ENCODE results near the gene TPP1.

The TPP1 gene

GRCh38 chr11:6565988-6566703 is 53.1 kb downstream of the TPP1 start:
- no peak for DNase-seq (ENCODE audit: low spot score in 2 of 2)
- Mint-ChIP-seq H3K4me1 (peaks cover 5% of the 10 kb centered on the region), H3K4me3 (no peak overlapping the region), H3K9me3 (no peaks in the 10 kb centered on the region), H3K27ac (ENCODE audit: low read depth) (no peak overlapping the region), H3K27me3 (no peaks in the 10 kb centered on the region), H3K36me3 (ENCODE audit: insufficient read depth) (peaks cover 8% of the 10 kb centered on the region)
- no peak for ATAC-seq (replicated peaks; ENCODE audit: extremely low read depth, poor library complexity, severe bottlenecking)

DNA sequence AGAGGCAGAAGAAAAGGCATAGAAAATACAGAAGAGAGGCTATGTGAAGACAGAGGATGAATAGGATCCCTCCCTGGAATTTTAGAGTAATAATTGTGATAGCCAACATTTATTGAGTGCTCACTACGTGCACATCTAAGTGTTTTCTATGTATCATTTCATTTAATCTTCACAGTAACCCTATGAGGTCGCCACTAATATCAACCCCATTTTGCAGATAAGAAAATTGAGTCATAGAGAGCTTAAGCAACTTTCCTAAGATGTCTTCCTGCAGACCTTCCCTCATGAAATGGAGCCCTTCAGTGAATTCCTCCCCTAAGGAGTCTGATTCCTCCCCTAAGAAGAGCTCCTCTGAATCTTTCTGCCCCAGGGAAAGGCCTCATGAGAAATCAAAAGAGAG is 53.9 kb downstream of the TPP1 start:
- ATAC-seq (replicated peaks; ENCODE audit: extremely low read depth, poor library complexity, severe bottlenecking): no peak
- Mint-ChIP-seq H3K36me3 (ENCODE audit: insufficient read depth) (peaks cover 8% of the 10 kb centered on the region), H3K27me3 (no peaks in the 10 kb centered on the region), H3K4me3 (no peak overlapping the region), H3K9me3 (no peaks in the 10 kb centered on the region), H3K27ac (ENCODE audit: low read depth) (no peak overlapping the region), H3K4me1 (peaks cover 5% of the 10 kb centered on the region)
- no peak for DNase-seq (ENCODE audit: low spot score in 2 of 2)

GRCh38 chr11:6563667-6564066 is 55.6 kb downstream of the TPP1 start:
- Mint-ChIP-seq H3K27me3 (no peaks in the 10 kb centered on the region), H3K27ac (ENCODE audit: low read depth) (no peak overlapping the region), H3K4me1 (no peaks in the 10 kb centered on the region), H3K4me3 (no peak overlapping the region), H3K36me3 (ENCODE audit: insufficient read depth) (peaks cover 9% of the 10 kb centered on the region), H3K9me3 (no peaks in the 10 kb centered on the region)
- ATAC-seq (replicated peaks; ENCODE audit: extremely low read depth, poor library complexity, severe bottlenecking) (no peak), DNase-seq (ENCODE audit: low spot score in 2 of 2) (no peak)

- H3K4me3 Mint-ChIP-seq: no peak overlapping the region
- DNase-seq (ENCODE audit: low spot score in 2 of 2) (no peak), ATAC-seq (replicated peaks; ENCODE audit: extremely low read depth, poor library complexity, severe bottlenecking) (no peak)
- H3K27ac Mint-ChIP-seq (ENCODE audit: low read depth): no peak overlapping the region
- no peaks in the 10 kb centered on the region for H3K4me1 Mint-ChIP-seq
- H3K27me3 Mint-ChIP-seq: no peaks in the 10 kb centered on the region
- H3K9me3 Mint-ChIP-seq: no peaks in the 10 kb centered on the region
- H3K36me3 Mint-ChIP-seq (ENCODE audit: insufficient read depth): peaks cover 10% of the 10 kb centered on the region
Observed at GRCh38 chr11:6563121-6563619, 56.1 kb downstream of the TPP1 start.
